GM12872 (cell line): ENCODE data around the gene GTF2F2.

Experiments
- TF ChIP-seq, protein P1 (sequence below): IDR thresholded peaks from 3 replicates; pipeline ENCODE4 v1.5.1; 2011; ENCODE audit warnings: low read depth, mild to moderate bottlenecking, low read length, moderate library complexity; ENCODE audit not compliant: insufficient read depth

GTF2F2 gene

DNA sequence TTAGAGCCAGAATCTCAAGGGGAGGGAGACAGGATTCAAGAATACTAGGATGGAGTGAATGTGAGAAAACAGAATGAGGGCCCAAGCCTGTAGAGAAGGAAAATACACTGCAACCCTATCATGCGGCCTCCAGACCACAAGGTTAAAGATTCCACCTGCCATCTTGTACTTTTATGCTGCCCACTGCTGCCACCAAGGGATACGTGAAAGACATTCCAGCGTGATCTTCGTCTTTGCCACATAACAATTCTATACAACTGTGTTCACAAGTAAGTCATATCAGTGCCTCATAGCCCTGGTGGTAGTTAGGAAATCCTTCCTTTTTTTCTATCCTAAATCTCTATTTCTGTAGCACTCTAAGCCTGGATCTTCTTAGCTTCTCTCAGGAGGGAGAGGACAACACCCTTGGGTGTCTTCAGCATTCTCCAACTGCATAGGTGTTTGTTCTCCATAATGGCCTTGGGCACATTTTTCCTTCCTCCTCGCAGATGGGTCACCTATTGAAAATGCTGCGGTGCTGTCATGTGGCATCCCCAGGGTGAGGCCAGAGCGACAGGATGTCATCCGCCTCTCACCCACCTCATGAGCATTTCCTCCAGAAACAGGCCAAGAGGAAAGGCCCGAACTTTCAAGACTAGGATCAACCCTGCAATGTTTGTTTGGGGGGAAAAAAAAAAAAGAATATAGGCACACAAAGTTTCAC lies 207.1 kb downstream of the GTF2F2 start:
- TF ChIP-seq, protein P1, sequence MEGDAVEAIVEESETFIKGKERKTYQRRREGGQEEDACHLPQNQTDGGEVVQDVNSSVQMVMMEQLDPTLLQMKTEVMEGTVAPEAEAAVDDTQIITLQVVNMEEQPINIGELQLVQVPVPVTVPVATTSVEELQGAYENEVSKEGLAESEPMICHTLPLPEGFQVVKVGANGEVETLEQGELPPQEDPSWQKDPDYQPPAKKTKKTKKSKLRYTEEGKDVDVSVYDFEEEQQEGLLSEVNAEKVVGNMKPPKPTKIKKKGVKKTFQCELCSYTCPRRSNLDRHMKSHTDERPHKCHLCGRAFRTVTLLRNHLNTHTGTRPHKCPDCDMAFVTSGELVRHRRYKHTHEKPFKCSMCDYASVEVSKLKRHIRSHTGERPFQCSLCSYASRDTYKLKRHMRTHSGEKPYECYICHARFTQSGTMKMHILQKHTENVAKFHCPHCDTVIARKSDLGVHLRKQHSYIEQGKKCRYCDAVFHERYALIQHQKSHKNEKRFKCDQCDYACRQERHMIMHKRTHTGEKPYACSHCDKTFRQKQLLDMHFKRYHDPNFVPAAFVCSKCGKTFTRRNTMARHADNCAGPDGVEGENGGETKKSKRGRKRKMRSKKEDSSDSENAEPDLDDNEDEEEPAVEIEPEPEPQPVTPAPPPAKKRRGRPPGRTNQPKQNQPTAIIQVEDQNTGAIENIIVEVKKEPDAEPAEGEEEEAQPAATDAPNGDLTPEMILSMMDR, result no peak

DNA sequence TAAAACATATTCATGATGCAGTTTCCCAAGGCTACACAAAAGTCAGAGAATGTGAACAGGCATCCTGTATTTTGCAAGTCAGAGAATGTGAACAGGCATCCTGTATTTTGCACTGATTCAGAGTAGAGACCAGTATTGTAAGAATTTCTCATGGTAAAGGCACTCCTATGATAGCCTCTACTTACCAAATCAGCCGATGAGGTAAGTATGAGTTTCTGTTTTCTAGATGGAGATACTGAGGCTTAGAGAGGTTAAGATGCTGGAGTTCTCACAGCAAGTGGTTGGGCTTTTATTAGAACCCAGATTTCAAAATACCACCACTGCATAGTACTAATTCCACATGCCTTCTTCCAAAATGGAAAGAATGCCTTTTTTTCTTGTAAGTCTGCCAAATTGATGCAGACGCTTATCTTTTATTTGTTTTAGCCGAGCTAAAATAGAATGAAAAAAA lies 208.4 kb downstream of the GTF2F2 start:
- TF ChIP-seq, protein P1, result no peak

GRCh38 chr13:45331123-45331619 lies 210.9 kb downstream of the GTF2F2 start:
- TF ChIP-seq, protein P1, result no peak

DNA sequence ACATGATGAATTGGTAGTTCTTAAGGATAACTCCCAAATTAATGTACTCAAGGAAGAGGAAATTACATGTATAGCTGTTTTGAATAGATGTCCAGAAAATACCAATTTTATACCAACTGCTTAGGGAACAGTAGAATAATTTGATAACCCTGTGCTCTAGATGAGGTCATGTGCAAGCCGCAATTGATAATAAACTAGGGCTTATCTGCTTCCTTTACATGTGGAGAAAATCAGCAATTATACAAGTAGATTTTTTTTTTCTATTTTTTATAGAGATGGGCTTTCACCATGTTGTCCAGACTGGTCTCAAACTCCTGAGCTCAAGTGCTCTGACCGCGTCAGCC lies 211.4 kb downstream of the GTF2F2 start:
- TF ChIP-seq, protein P1, result no peak

- TF ChIP-seq, protein P1, result no peak
Measured at GRCh38 chr13:45332036-45332830, 211.9 kb downstream of the GTF2F2 start.

DNA sequence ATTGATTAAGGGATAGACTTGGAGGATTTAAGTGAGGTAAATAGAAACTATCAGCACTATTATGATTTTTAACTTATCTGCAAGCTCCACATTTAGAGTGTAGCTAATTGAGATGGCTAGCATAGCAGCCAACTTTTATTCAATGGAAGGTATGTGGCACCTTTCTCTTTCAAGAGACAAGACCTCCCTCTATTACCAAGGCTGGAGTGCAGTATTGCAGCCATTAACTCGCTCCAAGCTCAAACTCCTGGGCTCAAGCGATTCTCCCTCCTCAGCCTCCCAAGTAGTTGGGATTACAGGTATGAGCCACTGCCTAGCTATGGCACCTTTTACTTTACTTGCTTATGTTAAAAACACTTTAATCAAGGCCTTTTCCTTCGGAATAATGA lies 212.5 kb downstream of the GTF2F2 start:
- TF ChIP-seq, protein P1, result no peak

DNA sequence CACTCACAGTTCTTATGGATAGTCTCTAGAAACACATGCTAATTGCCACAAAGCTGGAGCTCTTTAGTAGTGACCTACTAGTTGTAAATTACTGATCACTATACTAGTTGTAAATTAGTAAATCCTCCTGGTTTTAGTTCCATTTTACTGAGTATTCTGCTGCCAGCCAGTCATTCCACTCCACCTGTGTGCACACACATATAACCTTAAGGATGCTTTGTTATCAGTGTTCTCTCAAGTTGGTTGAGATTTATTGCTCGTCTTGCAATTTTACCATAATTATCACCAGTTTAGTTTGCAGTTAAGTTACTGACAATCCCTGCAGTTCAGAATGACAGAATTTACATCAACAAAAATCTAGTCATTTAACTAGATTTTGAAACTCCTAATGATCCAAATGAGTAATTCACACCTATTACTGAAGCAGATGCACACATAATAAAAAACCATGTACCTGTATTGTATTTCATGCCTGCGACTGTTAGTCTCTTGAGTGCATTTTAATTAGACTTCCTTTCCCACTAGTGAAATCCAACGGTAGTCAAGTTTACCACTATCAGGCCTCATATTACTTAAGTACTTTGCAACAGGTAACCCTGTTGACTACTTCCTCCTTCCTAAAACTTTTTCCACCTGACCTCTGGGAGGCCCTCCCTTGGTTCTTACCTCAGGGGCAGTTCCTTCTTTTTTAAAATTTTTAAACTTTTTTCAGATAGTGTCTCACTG lies 213.1 kb downstream of the GTF2F2 start:
- TF ChIP-seq, protein P1, result no peak
